Measurements from ENCODE around the gene SPNS3. TPM values are rescaled to one million over a fixed set of nuclear protein-coding genes. Genes with fewer than 3 reads are reported as not detected.

SPNS3 gene
- total RNA-seq, 5 donors from 2014 or later (not counting 1 experiment from before 2014, with no cell fraction given): 2.3 to 5.4 (median 4.6) TPM

- no peak overlapping the region for H3K27ac ChIP-seq (ENCODE audit: low read length)
- 57% methylated on average over 1 of the region's 6 CpGs for WGBS (ENCODE audit: insufficient coverage)
- ATAC-seq (replicated peaks in 1 of 4) (no peak), DNase-seq (no peak)
- Mint-ChIP-seq H3K27me3 (no peaks in the 10 kb centered on the region), H3K27ac (no peak overlapping the region), H3K9me3 (no peaks in the 10 kb centered on the region), H3K4me1 (peaks cover 0 to 4% (median 3%) of the 10 kb centered on the region in 3 donors), H3K36me3 (no peaks in the 10 kb centered on the region), H3K4me3 (no peak overlapping the region)
- peaks cover 0 to 4% of the 10 kb centered on the region in 2 experiments for H3K4me1 ChIP-seq (ENCODE audit: control insufficient read depth in 1 of 2, extremely low read depth in 1 of 2, insufficient read depth in 2 of 2, low read length in 2 of 2)
- H3K27me3 ChIP-seq (replicated peaks in 1 of 2; ENCODE audit: control insufficient read depth in 2 of 2, extremely low read depth in 1 of 2, insufficient read depth in 2 of 2, low read length in 1 of 2): peaks cover 0 to 3% of the 10 kb centered on the region in 2 experiments
- ChIA-PET CTCF (interaction anchor here in 1 of 2 donors (0.6 to 0.7 kb wide), 2 partner anchors 13 to 116 kb away, joined by 3 to 4 read pairs; no protein-coding TSS in a partner anchor), POLR2A (no interaction called here)
- H3K4me3 ChIP-seq (ENCODE audit: control insufficient read depth in 1 of 2, extremely low read depth in 1 of 2, low read length in 1 of 2): no peak overlapping the region
- H3K9me3 ChIP-seq: no peaks in the 10 kb centered on the region
- H3K36me3 ChIP-seq (ENCODE audit: control insufficient read depth in 2 of 2, extremely low read depth in 1 of 2, insufficient read depth in 1 of 2, low read length in 1 of 2): no peaks in the 10 kb centered on the region
Measured at GRCh38 chr17:4422864-4423263, 10.9 kb upstream of the SPNS3 start.

- H3K4me3 ChIP-seq (ENCODE audit: control insufficient read depth in 1 of 2, extremely low read depth in 1 of 2, low read length in 1 of 2): no peak overlapping the region
- Mint-ChIP-seq H3K36me3 (no peaks in the 10 kb centered on the region), H3K27me3 (no peaks in the 10 kb centered on the region), H3K9me3 (no peaks in the 10 kb centered on the region), H3K4me3 (no peak overlapping the region), H3K27ac (no peak overlapping the region), H3K4me1 (peaks cover 0 to 4% (median 3%) of the 10 kb centered on the region in 3 donors)
- no peaks in the 10 kb centered on the region for H3K36me3 ChIP-seq (ENCODE audit: control insufficient read depth in 2 of 2, extremely low read depth in 1 of 2, insufficient read depth in 1 of 2, low read length in 1 of 2)
- no peaks in the 10 kb centered on the region for H3K9me3 ChIP-seq
- no peak for ATAC-seq (replicated peaks in 1 of 4)
- H3K27ac ChIP-seq (ENCODE audit: low read length): no peak overlapping the region
- peaks cover 0 to 3% of the 10 kb centered on the region in 2 experiments for H3K27me3 ChIP-seq (replicated peaks in 1 of 2; ENCODE audit: control insufficient read depth in 2 of 2, extremely low read depth in 1 of 2, insufficient read depth in 2 of 2, low read length in 1 of 2)
- ChIA-PET POLR2A (no interaction called here), CTCF (interaction anchor here (0.7 to 0.8 kb wide), 2 partner anchors 9 to 1737 kb away, joined by 3 read pairs; no protein-coding TSS in a partner anchor)
- DNase-seq: no peak
- WGBS (ENCODE audit: insufficient coverage): 62% methylated on average over 6 of the region's 10 CpGs
- peaks cover 0 to 4% of the 10 kb centered on the region in 2 experiments for H3K4me1 ChIP-seq (ENCODE audit: control insufficient read depth in 1 of 2, extremely low read depth in 1 of 2, insufficient read depth in 2 of 2, low read length in 2 of 2)
Measured at GRCh38 chr17:4425398-4425797, 8.3 kb upstream of the SPNS3 start.

- 67% methylated on average over 1 of the region's 10 CpGs for WGBS (ENCODE audit: insufficient coverage)
- Histone ChIP-seq H3K27ac (ENCODE audit: low read length) (no peak overlapping the region), H3K9me3 (no peaks in the 10 kb centered on the region), H3K4me3 (ENCODE audit: control insufficient read depth in 1 of 2, extremely low read depth in 1 of 2, low read length in 1 of 2) (no peak overlapping the region), H3K36me3 (ENCODE audit: control insufficient read depth in 2 of 2, extremely low read depth in 1 of 2, insufficient read depth in 1 of 2, low read length in 1 of 2) (no peaks in the 10 kb centered on the region), H3K27me3 (replicated peaks in 1 of 2; ENCODE audit: control insufficient read depth in 2 of 2, extremely low read depth in 1 of 2, insufficient read depth in 2 of 2, low read length in 1 of 2) (no peaks in the 10 kb centered on the region), H3K4me1 (ENCODE audit: control insufficient read depth in 1 of 2, extremely low read depth in 1 of 2, insufficient read depth in 2 of 2, low read length in 2 of 2) (no peaks in the 10 kb centered on the region)
- no peak overlapping the region for H3K4me3 Mint-ChIP-seq
- no peak overlapping the region for H3K27ac Mint-ChIP-seq
- POLR2A ChIA-PET: no interaction called here
- H3K27me3 Mint-ChIP-seq: no peaks in the 10 kb centered on the region
- DNase-seq (no peak), ATAC-seq (replicated peaks in 1 of 4) (no peak)
- H3K9me3 Mint-ChIP-seq: no peaks in the 10 kb centered on the region
- no peaks in the 10 kb centered on the region for H3K4me1 Mint-ChIP-seq
- H3K36me3 Mint-ChIP-seq: no peaks in the 10 kb centered on the region
- CTCF ChIA-PET: interaction anchor here in 1 of 2 donors (0.8 kb wide), 1 partner anchor 10 kb away, joined by 3 read pairs; no protein-coding TSS in a partner anchor
Measured at GRCh38 chr17:4426499-4427208, 7.1 kb upstream of the SPNS3 start.

GRCh38 chr17:4427505-4427904 lies 6.2 kb upstream of the SPNS3 start:
- ATAC-seq (replicated peaks in 1 of 4) (no peak), DNase-seq (no peak)
- H3K4me3 ChIP-seq (ENCODE audit: control insufficient read depth in 1 of 2, extremely low read depth in 1 of 2, low read length in 1 of 2): no peak overlapping the region
- Mint-ChIP-seq H3K27ac (no peak overlapping the region), H3K4me3 (no peak overlapping the region), H3K27me3 (no peaks in the 10 kb centered on the region), H3K9me3 (no peaks in the 10 kb centered on the region), H3K36me3 (no peaks in the 10 kb centered on the region), H3K4me1 (no peaks in the 10 kb centered on the region)
- no peaks in the 10 kb centered on the region for H3K4me1 ChIP-seq (ENCODE audit: control insufficient read depth in 1 of 2, extremely low read depth in 1 of 2, insufficient read depth in 2 of 2, low read length in 2 of 2)
- ChIA-PET CTCF (no interaction called here), POLR2A (no interaction called here)
- H3K27ac ChIP-seq (ENCODE audit: low read length): no peak overlapping the region
- no peaks in the 10 kb centered on the region for H3K36me3 ChIP-seq (ENCODE audit: control insufficient read depth in 2 of 2, extremely low read depth in 1 of 2, insufficient read depth in 1 of 2, low read length in 1 of 2)
- H3K9me3 ChIP-seq: no peaks in the 10 kb centered on the region
- no peaks in the 10 kb centered on the region for H3K27me3 ChIP-seq (replicated peaks in 1 of 2; ENCODE audit: control insufficient read depth in 2 of 2, extremely low read depth in 1 of 2, insufficient read depth in 2 of 2, low read length in 1 of 2)
- whole genome bisulfite sequencing (ENCODE audit: insufficient coverage): 83% methylated on average over 6 of the region's 11 CpGs

GRCh38 chr17:4436381-4436780 lies 2.6 kb downstream of the SPNS3 start:
- Histone ChIP-seq H3K4me1 (ENCODE audit: control insufficient read depth in 1 of 2, extremely low read depth in 1 of 2, insufficient read depth in 2 of 2, low read length in 2 of 2) (peaks cover 8 to 42% of the 10 kb centered on the region in 2 experiments), H3K27me3 (replicated peaks in 1 of 2; ENCODE audit: control insufficient read depth in 2 of 2, extremely low read depth in 1 of 2, insufficient read depth in 2 of 2, low read length in 1 of 2) (peaks cover 0 to 29% of the 10 kb centered on the region in 2 experiments), H3K27ac (ENCODE audit: low read length) (no peak overlapping the region), H3K9me3 (no peaks in the 10 kb centered on the region), H3K4me3 (ENCODE audit: control insufficient read depth in 1 of 2, extremely low read depth in 1 of 2, low read length in 1 of 2) (no peak overlapping the region), H3K36me3 (ENCODE audit: control insufficient read depth in 2 of 2, extremely low read depth in 1 of 2, insufficient read depth in 1 of 2, low read length in 1 of 2) (no peaks in the 10 kb centered on the region)
- no peaks in the 10 kb centered on the region for H3K9me3 Mint-ChIP-seq
- H3K27me3 Mint-ChIP-seq: no peaks in the 10 kb centered on the region
- ChIA-PET POLR2A (interaction anchor here in 1 of 2 donors (1.0 kb wide), 1 partner anchor 302 kb away, joined by 5 read pairs; no protein-coding TSS in a partner anchor), CTCF (interaction anchor here in 1 of 2 donors (0.6 kb wide), 1 partner anchor 488 kb away, joined by 3 read pairs; no protein-coding TSS in a partner anchor)
- peaks cover 24 to 31% (median 29%) of the 10 kb centered on the region in 3 donors for H3K4me1 Mint-ChIP-seq
- no peaks in the 10 kb centered on the region for H3K36me3 Mint-ChIP-seq
- peak overlapping the region in 1 of 2 donors; percentile 55 for H3K27ac Mint-ChIP-seq
- ATAC-seq (replicated peaks in 1 of 4) (peak in 1 of 4 experiments; percentile 8), DNase-seq (no peak)
- H3K4me3 Mint-ChIP-seq: no peak overlapping the region
- no CpG with 5 or more reads among the region's 4 CpGs for WGBS (ENCODE audit: insufficient coverage)

- H3K27me3 ChIP-seq (replicated peaks in 1 of 2; ENCODE audit: control insufficient read depth in 2 of 2, extremely low read depth in 1 of 2, insufficient read depth in 2 of 2, low read length in 1 of 2): peaks cover 0 to 29% of the 10 kb centered on the region in 2 experiments
- H3K9me3 Mint-ChIP-seq: no peaks in the 10 kb centered on the region
- no peaks in the 10 kb centered on the region for H3K36me3 Mint-ChIP-seq
- no peak overlapping the region for H3K27ac ChIP-seq (ENCODE audit: low read length)
- WGBS (ENCODE audit: insufficient coverage): 51% methylated on average over 4 of the region's 7 CpGs
- no peaks in the 10 kb centered on the region for H3K27me3 Mint-ChIP-seq
- H3K9me3 ChIP-seq: no peaks in the 10 kb centered on the region
- H3K4me1 Mint-ChIP-seq: peaks cover 24 to 31% (median 29%) of the 10 kb centered on the region in 3 donors
- H3K4me3 ChIP-seq (ENCODE audit: control insufficient read depth in 1 of 2, extremely low read depth in 1 of 2, low read length in 1 of 2): no peak overlapping the region
- CTCF ChIA-PET: no interaction called here
- POLR2A ChIA-PET: interaction anchor here in 1 of 2 donors (1.0 kb wide), 1 partner anchor 303 kb away, joined by 5 read pairs; no protein-coding TSS in a partner anchor
- peak overlapping the region; percentile 15 to 28 for H3K27ac Mint-ChIP-seq
- H3K36me3 ChIP-seq (ENCODE audit: control insufficient read depth in 2 of 2, extremely low read depth in 1 of 2, insufficient read depth in 1 of 2, low read length in 1 of 2): no peaks in the 10 kb centered on the region
- DNase-seq (peak in 1 of 35 experiments; percentile 10), ATAC-seq (replicated peaks in 1 of 4) (no peak)
- no peak overlapping the region for H3K4me3 Mint-ChIP-seq
- H3K4me1 ChIP-seq (ENCODE audit: control insufficient read depth in 1 of 2, extremely low read depth in 1 of 2, insufficient read depth in 2 of 2, low read length in 2 of 2): peaks cover 8 to 46% of the 10 kb centered on the region in 2 experiments
Measured at GRCh38 chr17:4436846-4437245, 3.1 kb downstream of the SPNS3 start.

All from T-cell (primary cell).